Neural progenitor cell (in vitro differentiated cells): Measurements from ENCODE around the gene MARCHF3.

Experiments
- CTCF ChIP-seq: fragments of 200-600 bp; sonication (generic); IDR thresholded peaks from 2 replicates; pipeline ENCODE4 v1.5.1; 2017; ENCODE audit warnings: antibody characterized with exemption, mild to moderate bottlenecking
- EZH2 ChIP-seq: fragments of 200-600 bp; sonication (generic); IDR thresholded peaks from 2 replicates; pipeline ENCODE4 v1.6.1; 2017; ENCODE audit warnings: antibody characterized with exemption, mild to moderate bottlenecking, moderate library complexity
- EZH2phosphoT487 ChIP-seq: fragments of 200-600 bp; sonication (generic); IDR thresholded peaks from 2 replicates; pipeline ENCODE4 v1.6.1; 2017; ENCODE audit warnings: antibody characterized with exemption

GRCh38 chr5:126965487-126965886 is 64.9 kb downstream of the MARCHF3 start:
- TF ChIP-seq CTCF (no peak), EZH2phosphoT487 (no peak), EZH2 (no peak)
